ENCODE data around the gene ADAP2.
A peak's percentile ranks its signal among the peaks of the same experiment; 100 is the strongest.

Gene ADAP2

GRCh38 chr17:31003225-31003866, 81.6 kb downstream of the ADAP2 start:
- DNase-seq (ENCODE audit: extremely low spot score), result no peak
- ChIA-PET CTCF (interaction anchor here (0.7 to 1.6 kb wide), 3 partner anchors 9 to 213 kb away, joined by 3 to 5 read pairs (median 4); no protein-coding TSS in a partner anchor), POLR2A (no interaction called here)
- no peak for TF ChIP-seq CTCF (IDR thresholded peaks at IDR 0.05; ENCODE audit: control extremely low read depth, extremely low read depth, low read depth, missing control alignments)

GRCh38 chr17:31004160-31004559, 82.4 kb downstream of the ADAP2 start:
- TF ChIP-seq CTCF (IDR thresholded peaks at IDR 0.05; ENCODE audit: control extremely low read depth, extremely low read depth, low read depth, missing control alignments), result no peak
- no peak for DNase-seq (ENCODE audit: extremely low spot score)
- CTCF ChIA-PET, result interaction anchor here (1.6 kb wide), 1 partner anchor 212 kb away, joined by 5 read pairs; no protein-coding TSS in a partner anchor
- POLR2A ChIA-PET, result no interaction called here

- DNase-seq (ENCODE audit: extremely low spot score), result no peak
- TF ChIP-seq CTCF (IDR thresholded peaks at IDR 0.05; ENCODE audit: control extremely low read depth, extremely low read depth, low read depth, missing control alignments), result no peak
- POLR2A ChIA-PET, result no interaction called here
- CTCF ChIA-PET, result interaction anchor here (1.0 to 1.7 kb wide), 3 partner anchors 8 to 208 kb away, joined by 3 to 5 read pairs (median 3); partner anchors contain the start of gene RNF135
These were observed 86.1 kb downstream of the ADAP2 start for GRCh38 chr17:31007695-31008373.

DNA sequence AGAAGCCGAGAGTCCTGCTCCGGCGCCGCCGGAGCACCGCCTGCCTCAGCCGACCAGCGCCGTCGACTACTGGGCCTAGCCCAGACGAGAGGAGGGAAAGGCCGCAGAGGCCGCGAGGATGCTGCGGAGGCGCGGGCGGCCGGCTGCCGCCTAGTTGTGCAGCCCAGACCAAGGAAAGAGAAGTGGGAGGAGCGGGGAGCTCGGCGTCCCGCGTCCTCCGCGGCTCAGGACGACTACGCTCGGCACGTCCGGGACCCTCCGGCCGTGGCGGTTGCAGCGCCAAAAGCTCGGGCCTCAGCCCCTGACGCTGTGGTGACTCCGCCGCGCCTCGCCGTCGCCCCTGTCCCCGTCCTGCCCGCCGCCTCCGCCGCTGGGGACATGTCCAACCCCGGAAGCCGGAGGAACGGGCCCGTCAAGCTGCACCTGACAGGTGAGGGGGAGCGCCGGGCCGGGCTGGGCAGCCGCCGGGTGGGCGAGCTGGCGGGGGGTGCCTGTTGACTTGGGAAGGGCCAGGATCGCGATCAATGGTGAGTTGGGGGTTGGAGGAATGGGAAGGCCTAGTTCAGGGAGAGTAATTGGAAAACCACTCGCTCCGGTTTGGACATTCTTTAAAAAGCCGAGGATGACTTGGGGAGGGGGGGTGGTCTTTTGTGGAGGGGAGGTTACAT, 86.8 kb downstream of the ADAP2 start:
- TF ChIP-seq CTCF (IDR thresholded peaks at IDR 0.05; ENCODE audit: control extremely low read depth, extremely low read depth, low read depth, missing control alignments), result no peak
- CTCF ChIA-PET, result interaction anchor here (1.0 to 1.7 kb wide), 2 partner anchors 38 to 207 kb away, joined by 3 to 5 read pairs; partner anchors contain the start of gene RNF135

More for the DNA sequence above, 86.8 kb downstream of the ADAP2 start:
- peak; percentile 77 for DNase-seq (ENCODE audit: extremely low spot score)
- POLR2A ChIA-PET, result interaction anchor here (0.6 kb wide), 1 partner anchor 108 kb away, joined by 3 read pairs; no protein-coding TSS in a partner anchor
